ENCODE data around the gene NOTCH2. TPM values are rescaled to one million over a fixed set of nuclear protein-coding genes. Genes with fewer than 3 reads are reported as not detected.

Gene NOTCH2
- polyA plus RNA-seq, 3 donors, result 47.3 to 108 (median 86.6) TPM

DNA sequence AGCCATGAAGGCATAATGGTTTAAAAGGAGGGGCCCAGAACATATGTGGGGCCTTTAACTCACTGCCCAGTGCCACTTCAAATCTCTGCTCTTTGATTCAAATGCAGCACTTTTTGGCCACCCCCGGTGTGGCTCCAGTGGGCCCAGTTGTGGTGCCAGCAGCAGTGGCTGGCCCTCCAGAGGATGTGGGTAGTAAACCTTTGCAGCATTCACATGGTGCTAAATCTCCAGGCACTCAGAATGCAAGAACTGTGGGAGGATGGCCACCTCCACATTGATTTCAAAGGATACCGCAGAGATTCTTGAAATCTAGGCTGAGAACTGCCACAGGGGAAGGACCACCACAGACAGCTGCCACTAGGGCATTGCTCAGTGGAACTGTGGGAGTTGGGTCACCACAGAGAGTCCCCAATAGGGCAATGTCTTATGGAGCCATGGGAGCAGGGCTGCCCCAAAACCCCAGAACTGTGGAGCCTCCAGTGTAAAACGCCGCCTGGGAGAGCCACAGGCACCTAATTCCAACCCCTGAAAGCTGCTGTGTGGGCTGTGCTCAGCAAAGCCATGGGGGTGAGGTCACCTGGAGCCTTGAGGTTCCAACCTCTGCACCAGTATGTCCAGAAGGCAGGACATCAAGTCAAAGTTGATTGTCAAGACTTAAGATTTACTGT, 166.6 kb downstream of the NOTCH2 start:
- no peaks in the 10 kb centered on the region for H3K36me3 ChIP-seq (replicated peaks in 1 of 2; ENCODE audit: control insufficient read depth in 1 of 2, insufficient read depth in 2 of 2, low read length in 2 of 2)
- Mint-ChIP-seq H3K4me3 (no peak overlapping the region), H3K4me1 (no peaks in the 10 kb centered on the region), H3K27me3 (ENCODE audit: low read depth in 3 of 3) (peaks cover 0 to 4% (median 3%) of the 10 kb centered on the region in 3 donors), H3K9me3 (peaks cover 8 to 18% (median 13%) of the 10 kb centered on the region in 7 donors), H3K27ac (no peak overlapping the region), H3K36me3 (no peaks in the 10 kb centered on the region)
- H2AFZ ChIP-seq (ENCODE audit: insufficient read depth, low read depth, low read length, poor library complexity, severe bottlenecking), result no peak overlapping the region
- H3K4me1 ChIP-seq (ENCODE audit: control insufficient read depth in 1 of 2, insufficient read depth in 2 of 2, low read length in 2 of 2), result no peaks in the 10 kb centered on the region
- no peak overlapping the region for H3K9ac ChIP-seq (ENCODE audit: insufficient read depth, low read length, poor library complexity, severe bottlenecking)
- no peak overlapping the region for H3K4me2 ChIP-seq (replicated peaks; ENCODE audit: extremely low read depth, low read length, poor library complexity, severe bottlenecking)
- TF ChIP-seq, protein P1, sequence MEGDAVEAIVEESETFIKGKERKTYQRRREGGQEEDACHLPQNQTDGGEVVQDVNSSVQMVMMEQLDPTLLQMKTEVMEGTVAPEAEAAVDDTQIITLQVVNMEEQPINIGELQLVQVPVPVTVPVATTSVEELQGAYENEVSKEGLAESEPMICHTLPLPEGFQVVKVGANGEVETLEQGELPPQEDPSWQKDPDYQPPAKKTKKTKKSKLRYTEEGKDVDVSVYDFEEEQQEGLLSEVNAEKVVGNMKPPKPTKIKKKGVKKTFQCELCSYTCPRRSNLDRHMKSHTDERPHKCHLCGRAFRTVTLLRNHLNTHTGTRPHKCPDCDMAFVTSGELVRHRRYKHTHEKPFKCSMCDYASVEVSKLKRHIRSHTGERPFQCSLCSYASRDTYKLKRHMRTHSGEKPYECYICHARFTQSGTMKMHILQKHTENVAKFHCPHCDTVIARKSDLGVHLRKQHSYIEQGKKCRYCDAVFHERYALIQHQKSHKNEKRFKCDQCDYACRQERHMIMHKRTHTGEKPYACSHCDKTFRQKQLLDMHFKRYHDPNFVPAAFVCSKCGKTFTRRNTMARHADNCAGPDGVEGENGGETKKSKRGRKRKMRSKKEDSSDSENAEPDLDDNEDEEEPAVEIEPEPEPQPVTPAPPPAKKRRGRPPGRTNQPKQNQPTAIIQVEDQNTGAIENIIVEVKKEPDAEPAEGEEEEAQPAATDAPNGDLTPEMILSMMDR (IDR thresholded peaks at IDR 0.05), result no peak
- intact Hi-C loops (cut with micrococcal nuclease), result no loop called here
- no peaks in the 10 kb centered on the region for H3K27me3 ChIP-seq (ENCODE audit: control insufficient read depth in 2 of 2, insufficient read depth in 2 of 2, low read length in 2 of 2)
- DNase-seq, result no peak
- H3K4me3 ChIP-seq (replicated peaks in 1 of 3; ENCODE audit: low read depth in 2 of 3, low read length in 3 of 3), result no peak overlapping the region
- no peaks in the 10 kb centered on the region for H3K79me2 ChIP-seq (ENCODE audit: insufficient read depth, low read length)
- H3K9me3 ChIP-seq (replicated peaks in 1 of 2; ENCODE audit: control insufficient read depth in 1 of 2, insufficient read depth in 1 of 2, low read length in 2 of 2), result peaks cover 0 to 4% of the 10 kb centered on the region in 2 donors
- H4K20me1 ChIP-seq (ENCODE audit: insufficient read depth, low read length), result peaks cover 6% of the 10 kb centered on the region
- WGBS (ENCODE audit: insufficient coverage), result 100% methylated on average over 3 of the region's 4 CpGs
- H3K27ac ChIP-seq (ENCODE audit: low read depth in 1 of 2, low read length in 2 of 2), result no peak overlapping the region

DNA sequence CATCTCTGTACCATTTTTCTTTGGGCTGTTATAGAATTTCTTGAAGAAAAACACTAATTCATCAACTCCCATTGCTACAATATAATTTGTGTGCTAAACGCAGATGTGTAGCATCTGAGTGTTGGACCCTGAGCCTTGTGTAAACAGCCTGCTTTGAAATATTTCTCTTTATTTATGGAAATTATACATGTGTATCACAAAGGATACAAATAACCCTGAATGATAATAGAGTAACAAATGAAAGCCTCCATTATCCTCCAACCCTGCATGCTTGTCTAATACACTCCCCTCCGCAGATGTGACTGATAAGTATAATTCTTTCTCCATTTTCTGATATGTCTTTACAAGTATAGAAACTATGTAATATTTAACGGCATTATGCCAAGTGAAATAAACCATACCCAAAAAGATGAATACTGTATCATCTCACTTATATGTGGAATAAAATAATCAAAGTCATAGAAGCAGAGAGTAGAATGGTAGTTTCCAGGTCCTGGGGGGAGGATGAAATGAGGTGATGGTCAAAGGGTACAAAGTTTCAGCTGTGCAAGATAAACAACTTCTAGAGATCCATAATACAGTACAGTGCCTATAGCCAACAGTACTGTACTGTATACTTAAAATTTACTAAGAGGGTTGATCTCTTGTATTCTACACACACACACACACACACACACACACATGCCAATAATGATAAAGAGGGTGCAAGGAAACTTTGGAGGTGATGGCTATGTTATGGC, 170.3 kb downstream of the NOTCH2 start:
- Mint-ChIP-seq H3K36me3 (no peaks in the 10 kb centered on the region), H3K4me3 (no peak overlapping the region), H3K9me3 (peaks cover 0 to 7% (median 3%) of the 10 kb centered on the region in 7 donors), H3K27ac (no peak overlapping the region), H3K27me3 (ENCODE audit: low read depth in 3 of 3) (peaks cover 1 to 7% (median 2%) of the 10 kb centered on the region in 3 donors), H3K4me1 (peaks cover 7% of the 10 kb centered on the region)
- no peaks in the 10 kb centered on the region for H4K20me1 ChIP-seq (ENCODE audit: insufficient read depth, low read length)
- H3K9ac ChIP-seq (ENCODE audit: insufficient read depth, low read length, poor library complexity, severe bottlenecking), result no peak overlapping the region
- H3K4me3 ChIP-seq (replicated peaks in 1 of 3; ENCODE audit: low read depth in 2 of 3, low read length in 3 of 3), result no peak overlapping the region
- no peaks in the 10 kb centered on the region for H3K9me3 ChIP-seq (replicated peaks in 1 of 2; ENCODE audit: control insufficient read depth in 1 of 2, insufficient read depth in 1 of 2, low read length in 2 of 2)
- H3K27ac ChIP-seq (ENCODE audit: low read depth in 1 of 2, low read length in 2 of 2), result no peak overlapping the region
- WGBS (ENCODE audit: insufficient coverage), result no CpG with 5 or more reads among the region's 3 CpGs
- intact Hi-C loops (cut with micrococcal nuclease), result no loop called here
- DNase-seq, result no peak
- no peak overlapping the region for H3K4me2 ChIP-seq (replicated peaks; ENCODE audit: extremely low read depth, low read length, poor library complexity, severe bottlenecking)
- H3K4me1 ChIP-seq (ENCODE audit: control insufficient read depth in 1 of 2, insufficient read depth in 2 of 2, low read length in 2 of 2), result peaks cover 0 to 4% of the 10 kb centered on the region in 2 donors
- TF ChIP-seq, protein P1 (IDR thresholded peaks at IDR 0.05), result no peak
- no peaks in the 10 kb centered on the region for H3K36me3 ChIP-seq (replicated peaks in 1 of 2; ENCODE audit: control insufficient read depth in 1 of 2, insufficient read depth in 2 of 2, low read length in 2 of 2)
- H3K27me3 ChIP-seq (ENCODE audit: control insufficient read depth in 2 of 2, insufficient read depth in 2 of 2, low read length in 2 of 2), result no peaks in the 10 kb centered on the region
- H2AFZ ChIP-seq (ENCODE audit: insufficient read depth, low read depth, low read length, poor library complexity, severe bottlenecking), result no peak overlapping the region
- no peaks in the 10 kb centered on the region for H3K79me2 ChIP-seq (ENCODE audit: insufficient read depth, low read length)
